Esophagus squamous epithelium (tissue), 4 donors: ENCODE measurements around the gene BNIP2.

ENCODE experiments used
- CTCF ChIP-seq, 6 experiments: fragments of 450-650 bp in 4 of 6; fragments of 200-600 bp in 2 of 6; sonication (generic) in 2 of 6; IDR thresholded peaks; one replicate each; pipeline ENCODE4 v1.5.1; 2016 to 2019; ENCODE audit warnings: antibody characterized with exemption in 6 of 6, mild to moderate bottlenecking in 4 of 6, moderate library complexity in 4 of 6
- POLR2A ChIP-seq, 4 donors: fragments of 450-650 bp; IDR thresholded peaks; one replicate each; pipeline ENCODE4 v1.6.1; 2017; ENCODE audit warnings: antibody characterized with exemption in 4 of 4, mild to moderate bottlenecking in 4 of 4, moderate library complexity in 3 of 4

- no peak for TF ChIP-seq CTCF (IDR thresholded peaks at IDR 0.05)
- TF ChIP-seq POLR2A (IDR thresholded peaks at IDR 0.05) = no peak
These were observed 56.4 kb downstream of the BNIP2 start for GRCh38 chr15:59632714-59633113.
